Pancreas (tissue), 10 donors: ENCODE results near the gene RAPGEF6. TPM values are rescaled to one million over a fixed set of nuclear protein-coding genes. Genes with fewer than 3 reads are reported as not detected.
A peak's percentile ranks its signal among the peaks of the same experiment; 100 is the strongest.

Experiments
- ATAC-seq, 4 donors: fragments of 200-7000 bp; cut with Tn5 transposase; one replicate each; pipeline versions ENCODE4 v1.8.0 to v1.9.1; 2020; ENCODE audit warnings: mild to moderate bottlenecking in 4 of 4, moderate library complexity in 4 of 4
- DNase-seq, 6 donors: peaks; one replicate each; pipeline ENCODE4 v3.0.0-alpha.2; 2020
- FAIRE-seq: peaks from 2 replicates; lab custom pipeline; 2012; peaks lifted over from hg19 to GRCh38; lab: Jason Lieb, UNC
- H3K27ac ChIP-seq, 4 donors: fragments of 200-600 bp; sonication (generic); 1 replicate in 3 of 4; 2 replicates in 1 of 4; pipeline versions ENCODE4 v1.5.0 to v1.8.0; 2020
- H3K27me3 ChIP-seq, 4 donors: fragments of 200-600 bp; one replicate each; pipeline ENCODE4 v1.8.0; 2021
- H3K36me3 ChIP-seq, 3 donors: fragments of 200-600 bp; sonication (generic) in 1 of 3; one replicate each; pipeline versions ENCODE4 v1.5.0 to v1.8.0; 2020 to 2021
- H3K4me1 ChIP-seq, 3 donors: fragments of 200-600 bp; one replicate each; pipeline ENCODE4 v1.8.0; 2021
- H3K4me3 ChIP-seq, 4 donors: fragments of 200-600 bp; sonication (generic) in 2 of 4; one replicate each; pipeline versions ENCODE4 v1.5.0 to v1.8.0; 2020 to 2021
- H3K9me3 ChIP-seq, 4 donors: fragments of 200-600 bp; one replicate each; pipeline ENCODE4 v1.8.0; 2021
- CTCF ChIP-seq, 4 donors: fragments of 200-600 bp; sonication (generic) in 3 of 4; IDR thresholded peaks; one replicate each; pipeline versions ENCODE4 v1.5.0 to v1.8.0; 2021; ENCODE audit warnings: antibody characterized with exemption in 4 of 4
- WGBS, 2 donors: extraction: QIAGEN DNeasy Blood & Tissue Kit; methylation state at CpG; one replicate each; pipeline ENCODE4 v1.1.7; 2013; 5-methylcytosine and 5-hydroxymethylcytosine counted together
- intact Hi-C, 3 donors: fragments of 100-400 bp; cut with DNase I; formaldehyde crosslinking; loops; one replicate each; pipeline versions ENCODE4 v1.11.1 to v1.14.2; 2022
- polyA plus RNA-seq, 2 donors: library from polyadenylated mRNA; stranded (reverse); fragments of 200-250 nt; gene quantifications; one replicate each; pipeline ENCODE4 v1.2.3, GENCODE V29; 2013
- total RNA-seq, 6 donors: library from RNA; stranded (reverse); fragmentation: NEBNext Ultra II Directional in 4 of 6; extraction: Animal tissue kit (Norgen Biotek cat#: 25700) in 4 of 6; gene quantifications; one replicate each; pipeline versions ENCODE4 v1.2.1 to v1.2.4, GENCODE V29; 2021 to 2023
- donor health status: healthy with polysubstance abuse.
- donor health status: DM: no; HTN: no; CAD: no; lungs with moderate emphysema.
- donor health status: DM: no; HTN: no; CAD: no.
- donor health status: control.
- donor health status: control.
- donor health status: Bipolar disorder and iron deficiency.
- donor health status: DM: yes; HTN: yes; CAD: no.
- donor health status: DM: no; HTN: no; CAD: no.
- donor health status: DM: no; HTN: no; CAD: no.
- donor health status: DM: yes; HTN: yes; CAD: no.

The RAPGEF6 gene
- total and polyA plus RNA-seq, 8 donors = 1.7 to 13.2 (median 6.7) TPM

- H3K27me3 ChIP-seq = no peaks in the 10 kb centered on the region
- no peak for TF ChIP-seq CTCF (IDR thresholded peaks at IDR 0.05)
- no peaks in the 10 kb centered on the region for H3K4me1 ChIP-seq
- no peak overlapping the region for H3K4me3 ChIP-seq
- ATAC-seq (peak in 1 of 4 donors; percentile 36), DNase-seq (no peak), FAIRE-seq (no peak)
- H3K9me3 ChIP-seq = no peaks in the 10 kb centered on the region
- intact Hi-C loops = no loop called here
- H3K27ac ChIP-seq = no peak overlapping the region
- no peaks in the 10 kb centered on the region for H3K36me3 ChIP-seq
Observed at GRCh38 chr5:131509801-131510200, 125.2 kb downstream of the RAPGEF6 start.

GRCh38 chr5:131505237-131505908, 129.7 kb downstream of the RAPGEF6 start:
- 86 to 87% methylated on average over 1 of the region's 1 CpG for WGBS, 2 donors
- Histone ChIP-seq H3K4me1 (no peaks in the 10 kb centered on the region), H3K9me3 (no peaks in the 10 kb centered on the region), H3K27me3 (no peaks in the 10 kb centered on the region), H3K4me3 (no peak overlapping the region), H3K27ac (no peak overlapping the region), H3K36me3 (no peaks in the 10 kb centered on the region)
- FAIRE-seq = no peak
- TF ChIP-seq CTCF (IDR thresholded peaks at IDR 0.05) = no peak
- no peak for ATAC-seq
- no peak for DNase-seq
- intact Hi-C loops = no loop called here

- H3K9me3 ChIP-seq = no peaks in the 10 kb centered on the region
- no peak for FAIRE-seq
- peak in 2 of 4 donors; percentile 40 to 66 for ATAC-seq
- no peak overlapping the region for H3K4me3 ChIP-seq
- no peaks in the 10 kb centered on the region for H3K27me3 ChIP-seq
- DNase-seq = no peak
- no peak overlapping the region for H3K27ac ChIP-seq
- TF ChIP-seq CTCF (IDR thresholded peaks at IDR 0.05) = no peak
- H3K36me3 ChIP-seq = no peaks in the 10 kb centered on the region
- intact Hi-C loops = no loop called here
- whole genome bisulfite sequencing, 2 donors = 71 to 92% methylated on average over 1 of the region's 1 CpG
- peaks cover 0 to 8% (median 7%) of the 10 kb centered on the region in 3 donors for H3K4me1 ChIP-seq
Observed at GRCh38 chr5:131496400-131496713, 138.7 kb downstream of the RAPGEF6 start.

- TF ChIP-seq CTCF (IDR thresholded peaks at IDR 0.05) = no peak
- no peak for ATAC-seq
- intact Hi-C loops = no loop called here
- no peaks in the 10 kb centered on the region for H3K9me3 ChIP-seq
- H3K27ac ChIP-seq = no peak overlapping the region
- peaks cover 0 to 8% (median 7%) of the 10 kb centered on the region in 3 donors for H3K4me1 ChIP-seq
- no peak for DNase-seq
- WGBS, 2 donors = 40 to 45% methylated on average over 8 of the region's 8 CpGs
- FAIRE-seq = no peak
- no peaks in the 10 kb centered on the region for H3K27me3 ChIP-seq
- H3K4me3 ChIP-seq = no peak overlapping the region
- H3K36me3 ChIP-seq = no peaks in the 10 kb centered on the region
Observed at GRCh38 chr5:131495536-131496399, 139.3 kb downstream of the RAPGEF6 start.

GRCh38 chr5:131491749-131492148, 143.3 kb downstream of the RAPGEF6 start:
- intact Hi-C loops = no loop called here

More at GRCh38 chr5:131491749-131492148, 143.3 kb downstream of the RAPGEF6 start:
- ATAC-seq (no peak), FAIRE-seq (no peak), DNase-seq (no peak)
- Histone ChIP-seq H3K27me3 (no peaks in the 10 kb centered on the region), H3K27ac (no peak overlapping the region), H3K4me3 (no peak overlapping the region), H3K4me1 (peaks cover 0 to 8% (median 7%) of the 10 kb centered on the region in 3 donors), H3K9me3 (no peaks in the 10 kb centered on the region), H3K36me3 (peaks cover 0 to 14% (median 0%) of the 10 kb centered on the region in 3 donors)
- WGBS, 2 donors = 92 to 93% methylated on average over 1 of the region's 1 CpG
- TF ChIP-seq CTCF (IDR thresholded peaks at IDR 0.05) = no peak
